ENCODE data around the gene SLC25A39.
A peak's percentile ranks its signal among the peaks of the same experiment; 100 is the strongest.

The SLC25A39 gene

DNA sequence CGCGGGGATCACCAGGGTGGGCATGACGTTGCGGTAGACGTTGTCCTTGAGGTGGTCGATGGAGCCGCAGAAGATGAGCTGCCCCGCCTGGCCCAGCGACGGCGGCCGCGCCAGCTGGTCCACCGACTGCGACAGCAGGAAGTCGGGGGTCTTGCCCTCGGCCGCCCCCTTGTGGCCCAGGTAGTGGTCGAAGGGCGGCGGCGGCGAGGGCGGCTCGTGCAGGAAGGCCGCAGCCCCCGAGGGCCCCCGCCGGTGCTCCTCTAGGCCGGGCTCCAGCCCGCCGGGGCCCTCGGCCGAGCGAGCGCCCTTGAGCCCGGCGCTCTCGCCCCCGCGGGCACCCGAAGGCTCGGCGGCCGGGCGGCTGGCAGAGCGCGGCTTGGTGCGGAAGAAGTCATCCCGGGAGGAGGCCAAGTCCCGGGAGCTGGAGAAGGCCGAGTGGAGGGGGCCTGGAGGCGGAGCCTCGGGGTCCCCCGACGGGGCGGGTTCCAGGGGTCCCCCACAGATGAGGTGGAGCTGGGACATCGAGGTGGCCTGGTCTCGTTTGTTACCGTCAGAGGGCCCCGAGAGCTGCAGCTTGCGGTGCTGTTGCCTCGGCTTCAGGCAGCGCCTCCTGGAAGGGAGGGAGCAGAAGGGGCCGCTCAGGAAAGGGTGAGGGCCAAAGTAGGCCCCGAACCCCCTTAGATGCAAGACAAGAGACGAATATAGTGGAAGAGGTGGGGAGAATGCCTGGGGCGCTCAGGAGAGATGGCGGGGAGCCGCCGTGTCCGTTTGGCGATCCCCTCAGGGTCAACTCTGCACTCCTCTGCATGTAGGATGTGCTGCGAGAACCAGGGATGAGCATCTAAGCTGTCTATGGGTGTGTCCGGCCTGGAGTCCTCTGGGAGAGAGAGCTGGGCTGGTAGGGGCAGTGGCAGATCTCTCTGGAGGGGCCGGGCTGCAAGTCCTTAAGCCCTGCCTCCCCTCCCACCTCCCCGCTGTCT lies 30.2 kb upstream of the SLC25A39 start:
- TF ChIP-seq, protein P1, sequence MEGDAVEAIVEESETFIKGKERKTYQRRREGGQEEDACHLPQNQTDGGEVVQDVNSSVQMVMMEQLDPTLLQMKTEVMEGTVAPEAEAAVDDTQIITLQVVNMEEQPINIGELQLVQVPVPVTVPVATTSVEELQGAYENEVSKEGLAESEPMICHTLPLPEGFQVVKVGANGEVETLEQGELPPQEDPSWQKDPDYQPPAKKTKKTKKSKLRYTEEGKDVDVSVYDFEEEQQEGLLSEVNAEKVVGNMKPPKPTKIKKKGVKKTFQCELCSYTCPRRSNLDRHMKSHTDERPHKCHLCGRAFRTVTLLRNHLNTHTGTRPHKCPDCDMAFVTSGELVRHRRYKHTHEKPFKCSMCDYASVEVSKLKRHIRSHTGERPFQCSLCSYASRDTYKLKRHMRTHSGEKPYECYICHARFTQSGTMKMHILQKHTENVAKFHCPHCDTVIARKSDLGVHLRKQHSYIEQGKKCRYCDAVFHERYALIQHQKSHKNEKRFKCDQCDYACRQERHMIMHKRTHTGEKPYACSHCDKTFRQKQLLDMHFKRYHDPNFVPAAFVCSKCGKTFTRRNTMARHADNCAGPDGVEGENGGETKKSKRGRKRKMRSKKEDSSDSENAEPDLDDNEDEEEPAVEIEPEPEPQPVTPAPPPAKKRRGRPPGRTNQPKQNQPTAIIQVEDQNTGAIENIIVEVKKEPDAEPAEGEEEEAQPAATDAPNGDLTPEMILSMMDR (IDR thresholded peaks at IDR 0.05; ENCODE audit: low read depth, low read length, missing control alignments), result peak; percentile 40
- Histone ChIP-seq H3K36me3 (replicated peaks) (peaks cover 28% of the 10 kb centered on the region), H3K4me3 (ENCODE audit: low read depth, low read length) (no peak overlapping the region), H3K27me3 (replicated peaks) (no peaks in the 10 kb centered on the region), H3K27ac (no peak overlapping the region)
- DNase-seq, result no peak
- in situ Hi-C loops (cut with HindIII; ENCODE audit: low pct_ligation_motif_present, low sequenced_read_pairs), result no loop called here

DNA sequence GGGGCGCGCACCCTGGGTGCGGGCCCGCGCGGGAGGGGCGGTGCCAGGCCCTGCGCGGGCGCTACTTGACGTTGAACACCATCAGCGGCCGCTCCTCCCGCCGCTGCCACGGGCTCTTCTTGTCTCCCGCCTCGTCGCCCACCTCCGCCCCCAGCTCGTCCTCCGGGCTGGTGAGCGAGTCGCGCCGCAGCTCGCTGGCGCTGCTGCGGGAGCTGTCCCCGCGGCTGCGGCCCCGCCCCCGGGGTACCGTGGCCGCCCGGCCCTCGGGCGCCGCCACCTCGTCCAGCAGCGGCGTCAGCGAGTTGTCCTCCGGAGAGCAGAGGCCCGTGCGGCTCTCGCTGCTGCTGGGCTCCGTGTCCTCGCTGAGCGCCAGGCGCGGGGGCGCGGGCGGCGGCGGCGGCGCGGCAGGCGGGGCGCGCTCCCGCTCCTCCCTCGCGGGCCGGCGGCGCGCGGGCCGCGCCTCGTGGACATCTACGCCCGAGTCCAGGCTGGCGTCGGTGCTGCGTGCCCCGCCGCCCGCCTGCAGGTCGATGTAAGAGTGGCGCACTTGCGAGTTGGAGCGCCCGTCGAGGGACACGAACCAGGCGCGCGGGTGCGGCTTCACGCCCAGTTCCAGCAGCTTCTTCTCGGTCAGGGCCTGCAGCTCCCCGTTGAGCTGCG lies 29.2 kb upstream of the SLC25A39 start:
- Histone ChIP-seq H3K27ac (no peak overlapping the region), H3K27me3 (replicated peaks) (no peaks in the 10 kb centered on the region), H3K36me3 (replicated peaks) (peaks cover 29% of the 10 kb centered on the region), H3K4me3 (ENCODE audit: low read depth, low read length) (peak overlapping the region; percentile 27)
- no peak for DNase-seq
- in situ Hi-C loops (cut with HindIII; ENCODE audit: low pct_ligation_motif_present, low sequenced_read_pairs), result no loop called here
- TF ChIP-seq, protein P1 (IDR thresholded peaks at IDR 0.05; ENCODE audit: low read depth, low read length, missing control alignments), result no peak

DNA sequence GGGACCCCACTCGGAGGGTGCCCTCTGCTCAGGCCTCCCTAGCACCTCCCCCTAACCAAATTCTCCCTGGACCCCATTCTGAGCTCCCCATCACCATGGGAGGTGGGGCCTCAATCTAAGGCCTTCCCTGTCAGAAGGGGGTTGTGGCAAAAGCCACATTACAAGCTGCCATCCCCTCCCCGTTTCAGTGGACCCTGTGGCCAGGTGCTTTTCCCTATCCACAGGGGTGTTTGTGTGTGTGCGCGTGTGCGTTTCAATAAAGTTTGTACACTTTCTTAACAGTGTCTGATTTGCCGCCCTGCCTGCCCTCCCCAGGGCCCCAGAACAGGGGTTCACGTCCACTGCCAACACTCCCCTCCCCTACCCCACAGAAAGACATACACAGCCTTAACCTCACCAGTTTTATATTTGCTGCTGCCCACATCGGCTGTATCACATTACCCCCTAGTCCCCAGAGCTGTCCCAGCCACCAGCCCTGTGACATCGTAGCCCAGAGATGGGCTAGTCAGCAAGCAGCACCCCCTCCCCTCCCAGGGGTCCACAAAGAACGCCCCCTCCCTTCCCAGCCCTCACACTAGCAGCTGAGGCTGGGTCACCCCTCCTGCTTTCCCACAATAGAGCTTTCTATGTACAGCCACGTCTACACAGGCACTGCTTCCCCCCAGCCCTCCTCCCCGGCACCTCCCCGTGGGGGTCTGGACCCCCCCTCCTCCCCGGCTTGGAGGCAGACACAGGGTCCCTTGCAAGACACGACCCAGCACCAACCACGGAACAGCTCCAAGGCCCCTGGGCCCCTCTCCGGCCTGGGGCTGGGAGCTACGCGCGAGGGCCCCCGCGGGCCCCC lies 28.4 kb upstream of the SLC25A39 start:
- Histone ChIP-seq H3K27me3 (replicated peaks) (no peaks in the 10 kb centered on the region), H3K4me3 (ENCODE audit: low read depth, low read length) (no peak overlapping the region), H3K36me3 (replicated peaks) (peaks cover 29% of the 10 kb centered on the region), H3K27ac (no peak overlapping the region)
- in situ Hi-C loops (cut with HindIII; ENCODE audit: low pct_ligation_motif_present, low sequenced_read_pairs), result no loop called here
- TF ChIP-seq, protein P1 (IDR thresholded peaks at IDR 0.05; ENCODE audit: low read depth, low read length, missing control alignments), result no peak
- no peak for DNase-seq

DNA sequence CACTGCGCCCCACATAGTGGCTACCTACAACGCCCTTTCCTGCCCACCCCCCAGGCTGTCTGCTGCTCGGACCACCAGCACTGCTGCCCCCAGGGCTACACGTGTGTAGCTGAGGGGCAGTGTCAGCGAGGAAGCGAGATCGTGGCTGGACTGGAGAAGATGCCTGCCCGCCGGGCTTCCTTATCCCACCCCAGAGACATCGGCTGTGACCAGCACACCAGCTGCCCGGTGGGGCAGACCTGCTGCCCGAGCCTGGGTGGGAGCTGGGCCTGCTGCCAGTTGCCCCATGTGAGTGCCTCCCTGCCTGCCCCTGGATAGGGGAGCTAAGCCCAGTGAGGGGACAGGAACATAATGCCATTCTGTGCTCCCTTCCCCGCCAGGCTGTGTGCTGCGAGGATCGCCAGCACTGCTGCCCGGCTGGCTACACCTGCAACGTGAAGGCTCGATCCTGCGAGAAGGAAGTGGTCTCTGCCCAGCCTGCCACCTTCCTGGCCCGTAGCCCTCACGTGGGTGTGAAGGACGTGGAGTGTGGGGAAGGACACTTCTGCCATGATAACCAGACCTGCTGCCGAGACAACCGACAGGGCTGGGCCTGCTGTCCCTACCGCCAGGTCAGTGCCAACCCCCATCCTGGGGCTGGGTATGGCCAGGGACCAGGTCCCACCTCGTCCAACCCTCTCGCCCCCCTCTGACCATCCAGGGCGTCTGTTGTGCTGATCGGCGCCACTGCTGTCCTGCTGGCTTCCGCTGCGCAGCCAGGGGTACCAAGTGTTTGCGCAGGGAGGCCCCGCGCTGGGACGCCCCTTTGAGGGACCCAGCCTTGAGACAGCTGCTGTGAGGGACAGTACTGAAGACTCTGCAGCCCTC lies 27.6 kb upstream of the SLC25A39 start:
- no peak overlapping the region for H3K4me3 ChIP-seq (ENCODE audit: low read depth, low read length)
- peaks cover 29% of the 10 kb centered on the region for H3K36me3 ChIP-seq (replicated peaks)
- no peaks in the 10 kb centered on the region for H3K27me3 ChIP-seq (replicated peaks)
- H3K27ac ChIP-seq, result no peak overlapping the region
- in situ Hi-C loops (cut with HindIII; ENCODE audit: low pct_ligation_motif_present, low sequenced_read_pairs), result no loop called here
- TF ChIP-seq, protein P1 (IDR thresholded peaks at IDR 0.05; ENCODE audit: low read depth, low read length, missing control alignments), result no peak
- DNase-seq, result no peak

DNA sequence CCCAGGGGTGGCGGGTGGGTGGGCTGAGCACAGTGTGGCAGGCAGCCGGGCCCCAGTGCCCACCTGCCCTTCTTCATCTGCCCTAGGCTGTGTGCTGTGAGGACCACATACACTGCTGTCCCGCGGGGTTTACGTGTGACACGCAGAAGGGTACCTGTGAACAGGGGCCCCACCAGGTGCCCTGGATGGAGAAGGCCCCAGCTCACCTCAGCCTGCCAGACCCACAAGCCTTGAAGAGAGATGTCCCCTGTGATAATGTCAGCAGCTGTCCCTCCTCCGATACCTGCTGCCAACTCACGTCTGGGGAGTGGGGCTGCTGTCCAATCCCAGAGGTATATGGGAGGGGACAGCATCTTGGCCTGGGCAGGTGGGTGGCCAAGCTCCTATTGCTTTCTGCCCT lies 26.8 kb upstream of the SLC25A39 start:
- H3K27me3 ChIP-seq (replicated peaks), result no peaks in the 10 kb centered on the region
- DNase-seq, result no peak
- no peak overlapping the region for H3K4me3 ChIP-seq (ENCODE audit: low read depth, low read length)
- no peak overlapping the region for H3K27ac ChIP-seq
- H3K36me3 ChIP-seq (replicated peaks), result peaks cover 29% of the 10 kb centered on the region
- in situ Hi-C loops (cut with HindIII; ENCODE audit: low pct_ligation_motif_present, low sequenced_read_pairs), result no loop called here
- TF ChIP-seq, protein P1 (IDR thresholded peaks at IDR 0.05; ENCODE audit: low read depth, low read length, missing control alignments), result no peak

Measured in brain microvascular endothelial cell (primary cell).